Spleen (tissue), 7 donors: ENCODE results near the gene LRRC4C.
"Not testable (repeated sequence)": the region's sequence is repeated elsewhere in the genome, so short reads cannot be mapped to it uniquely, and the experiment has no call there.

Source experiments
- CTCF ChIP-seq, 11 experiments: fragments of 200-600 bp in 7 of 11; fragments of 450-650 bp in 4 of 11; sonication (generic) in 4 of 11; IDR thresholded peaks in 8 of 11; conservative IDR thresholded peaks in 3 of 11; 1 replicate in 7 of 11; 2 replicates in 4 of 11; pipeline versions ENCODE4 v1.4.0 to v1.8.0; 2016 to 2021; ENCODE audit warnings: antibody characterized with exemption in 11 of 11, inconsistent platforms in 4 of 11, mild to moderate bottlenecking in 1 of 11
- POLR2AphosphoS5 ChIP-seq, 3 donors: sonication (generic); formaldehyde crosslinking; IDR thresholded peaks; one replicate each; pipeline ENCODE4 v1.5.1; 2017; ENCODE audit warnings: antibody characterized with exemption in 3 of 3
- donor health status: DM: no; HTN: no; CAD: no; lungs with moderate emphysema.
- donor health status: DM: no; HTN: no; CAD: no.
- donor health status: DM: no; HTN: no; CAD: no.

GRCh38 chr11:40167805-40168204, 1291.6 kb downstream of the LRRC4C start:
- not testable (repeated sequence) for TF ChIP-seq CTCF (IDR thresholded peaks at IDR 0.05 in 8 of 11, conservative IDR thresholded peaks at IDR 0.05 in 3 of 11); POLR2AphosphoS5 (IDR thresholded peaks at IDR 0.05)
